GM18909 (cell line): ENCODE measurements around the gene A1CF.

Source experiments
- ATAC-seq: cut with Tn5 transposase; IDR thresholded peaks from one replicate; pipeline ENCODE4 v1.9.1; 2021; ENCODE audit warnings: mild to moderate bottlenecking; ENCODE audit not compliant: unreplicated experiment, poor library complexity

The A1CF gene

DNA sequence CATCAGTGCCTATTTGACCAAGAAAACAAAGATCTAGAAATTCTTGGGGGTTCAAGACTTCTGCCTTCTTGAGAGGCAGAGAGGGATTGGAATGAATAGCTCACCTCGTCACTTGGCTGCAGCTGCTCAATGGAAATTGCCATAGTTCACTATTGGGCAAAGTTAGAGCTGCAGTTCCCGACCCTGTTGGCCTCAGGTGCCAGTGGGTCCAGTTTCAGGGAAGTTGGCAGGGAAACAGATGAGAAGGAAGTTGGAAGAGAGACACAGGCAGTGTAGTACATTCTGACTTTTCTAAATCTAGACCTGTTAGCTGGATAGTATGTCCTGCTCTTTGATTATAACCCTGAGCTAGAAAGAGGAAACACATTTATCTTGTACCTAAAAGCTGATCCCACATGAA lies 19.1 kb downstream of the A1CF start:
- no peak for ATAC-seq

GRCh38 chr10:50862719-50863118 lies 22.7 kb downstream of the A1CF start:
- no peak for ATAC-seq

DNA sequence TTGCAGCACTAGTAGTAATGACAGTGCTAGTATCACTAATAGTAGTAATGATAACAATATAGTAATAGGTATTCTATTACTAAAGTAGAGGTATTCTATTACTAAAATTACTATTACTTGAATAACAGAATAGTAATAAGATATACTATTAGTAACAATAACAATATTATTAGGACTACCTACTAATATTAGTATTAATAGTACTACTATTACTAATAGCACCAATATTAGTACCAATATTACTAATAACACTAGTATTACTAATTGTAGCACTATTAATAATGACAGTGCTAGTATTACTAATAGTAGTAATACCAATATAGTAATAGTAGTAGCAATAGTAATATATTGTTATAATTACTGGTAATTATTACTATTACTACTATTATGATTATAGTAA lies 24.1 kb downstream of the A1CF start:
- no peak for ATAC-seq

GRCh38 chr10:50857579-50857978 lies 27.8 kb downstream of the A1CF start:
- no peak for ATAC-seq

- ATAC-seq, result no peak
Measured at GRCh38 chr10:50855461-50855860, 30.0 kb downstream of the A1CF start.

GRCh38 chr10:50855015-50855414 lies 30.4 kb downstream of the A1CF start:
- ATAC-seq, result no peak

GRCh38 chr10:50853557-50853956 lies 31.9 kb downstream of the A1CF start:
- no peak for ATAC-seq

GRCh38 chr10:50851884-50852671 lies 33.3 kb downstream of the A1CF start:
- no peak for ATAC-seq

DNA sequence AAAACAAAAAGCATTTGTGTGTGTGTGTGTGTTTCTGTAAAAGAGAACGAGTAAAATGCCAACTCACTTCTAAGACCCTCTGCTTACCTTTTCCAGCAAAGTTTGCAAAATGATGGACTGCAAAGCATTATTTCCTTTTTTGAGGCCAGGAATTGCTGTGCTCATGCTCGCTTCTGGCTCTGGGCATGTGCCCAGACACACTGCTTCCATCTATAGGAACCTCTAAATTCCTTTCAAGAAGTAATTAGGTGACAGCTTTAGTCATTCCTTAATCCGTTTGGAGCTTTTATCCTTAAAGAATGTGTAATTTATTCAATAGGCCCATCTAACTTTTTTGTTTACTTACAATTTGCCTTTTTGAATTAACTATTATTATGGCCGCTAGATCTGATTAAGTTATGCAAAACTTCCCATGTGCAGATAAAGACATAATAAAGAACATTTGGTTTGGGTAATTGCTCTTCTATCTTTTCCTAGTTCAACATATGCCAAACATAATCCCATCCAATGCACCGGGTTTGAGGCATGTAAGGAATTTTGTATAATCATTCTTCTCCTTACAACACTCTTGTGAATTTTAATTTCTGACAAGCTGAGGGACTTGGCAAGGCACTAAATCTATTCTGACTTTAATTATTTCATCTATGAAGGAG lies 34.7 kb downstream of the A1CF start:
- ATAC-seq, result no peak

DNA sequence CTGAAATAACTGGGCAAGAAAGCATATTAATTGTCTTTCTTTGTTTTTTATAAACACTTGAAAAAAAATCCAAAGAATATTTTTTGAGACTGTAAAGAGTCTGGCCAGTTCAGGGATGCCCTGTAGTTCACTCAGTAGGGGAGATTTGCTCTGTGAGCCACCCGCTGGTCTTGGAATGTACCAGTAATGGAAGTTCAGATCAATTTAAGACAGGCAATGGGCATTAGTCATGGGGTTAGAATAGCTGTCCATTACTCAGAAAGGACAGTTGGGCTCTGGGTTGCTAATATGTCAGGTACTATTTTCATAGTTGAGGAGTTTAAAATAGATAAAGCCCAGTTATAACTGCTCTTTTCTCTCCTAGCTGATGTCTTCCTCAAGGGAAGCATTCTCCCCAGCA lies 38.7 kb downstream of the A1CF start:
- ATAC-seq, result no peak

DNA sequence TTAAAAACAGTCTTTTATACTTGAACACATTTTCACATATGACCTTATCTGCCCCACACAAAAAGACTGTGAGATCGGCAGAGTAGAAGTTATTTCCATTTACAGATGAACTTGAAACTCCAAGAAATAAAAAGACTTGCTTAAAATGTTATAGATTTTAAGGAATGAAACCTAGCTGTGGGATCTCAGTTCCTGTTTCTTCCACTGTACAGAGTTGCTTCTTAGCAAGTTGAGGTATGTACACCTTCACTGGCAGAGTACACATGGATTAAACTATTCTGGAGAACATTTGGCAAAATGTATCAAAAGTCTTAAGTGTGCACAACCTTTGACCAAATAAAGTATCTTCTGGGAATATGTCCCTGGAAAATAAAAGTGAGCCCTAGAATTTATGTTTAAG lies 48.3 kb downstream of the A1CF start:
- no peak for ATAC-seq

- ATAC-seq, result no peak
Measured at GRCh38 chr10:50832171-50832751, 53.2 kb downstream of the A1CF start.

GRCh38 chr10:50830066-50830465 lies 55.4 kb downstream of the A1CF start:
- ATAC-seq, result no peak

DNA sequence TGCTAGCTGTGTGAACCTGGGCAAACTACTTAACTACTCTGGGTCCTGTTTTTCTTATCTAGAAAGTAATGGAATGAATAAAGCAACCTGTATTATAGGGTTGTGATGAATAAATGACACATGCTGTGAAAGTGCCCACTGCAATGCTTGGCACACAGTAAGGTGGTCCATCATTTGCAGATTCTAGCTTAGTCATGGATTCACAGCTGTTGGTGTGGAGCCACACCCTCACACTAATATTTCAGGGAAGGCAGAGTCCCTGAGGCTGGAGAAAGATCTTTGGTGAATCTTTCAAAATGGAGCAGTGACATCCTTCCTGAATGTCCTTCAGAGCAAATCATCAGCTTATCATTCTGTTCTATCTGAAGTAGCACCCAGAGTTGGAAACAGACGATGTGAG lies 60.6 kb downstream of the A1CF start:
- ATAC-seq, result no peak

DNA sequence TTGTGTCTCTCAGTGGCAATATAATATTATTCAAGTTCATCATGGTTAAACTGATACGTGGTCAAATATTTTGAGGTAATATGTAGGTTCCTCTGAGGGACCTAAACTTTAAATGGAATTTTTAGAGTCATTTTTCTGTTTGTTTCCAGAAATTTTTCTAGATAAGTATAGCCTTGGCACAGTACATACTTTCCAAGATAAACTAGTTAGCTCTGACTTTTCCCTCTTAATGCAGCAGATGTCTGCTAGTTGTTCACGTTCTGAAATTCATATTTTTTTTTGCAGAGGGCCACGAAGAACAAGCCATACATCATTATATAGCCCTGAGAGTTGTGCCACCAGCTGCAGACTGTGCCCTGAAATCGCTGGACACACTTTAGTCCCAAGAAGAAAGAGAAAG lies 61.6 kb downstream of the A1CF start:
- ATAC-seq, result no peak

GRCh38 chr10:50809596-50809995 lies 75.8 kb downstream of the A1CF start:
- no peak for ATAC-seq

GRCh38 chr10:50807851-50808776 lies 77.3 kb downstream of the A1CF start:
- no peak for ATAC-seq

GRCh38 chr10:50805981-50806622 lies 79.3 kb downstream of the A1CF start:
- no peak for ATAC-seq

DNA sequence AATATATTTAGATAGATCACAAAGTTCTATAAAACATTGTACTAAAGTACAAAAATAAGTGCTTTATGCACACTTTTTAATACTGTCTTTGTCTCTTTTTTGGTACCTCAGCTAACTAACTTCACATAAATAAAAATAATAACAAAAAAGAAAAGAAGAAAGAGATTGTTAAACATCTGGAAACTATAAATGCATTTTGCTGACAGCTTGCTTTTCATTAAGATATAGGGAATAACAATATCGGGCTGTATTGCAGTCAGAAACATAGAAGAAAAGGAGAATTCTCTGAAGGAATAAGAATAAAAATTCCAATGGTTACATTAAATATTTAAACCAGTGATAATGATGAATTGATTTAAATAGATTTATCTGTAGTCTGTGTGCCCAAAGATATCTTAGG lies 85.8 kb downstream of the A1CF start:
- ATAC-seq, result no peak

DNA sequence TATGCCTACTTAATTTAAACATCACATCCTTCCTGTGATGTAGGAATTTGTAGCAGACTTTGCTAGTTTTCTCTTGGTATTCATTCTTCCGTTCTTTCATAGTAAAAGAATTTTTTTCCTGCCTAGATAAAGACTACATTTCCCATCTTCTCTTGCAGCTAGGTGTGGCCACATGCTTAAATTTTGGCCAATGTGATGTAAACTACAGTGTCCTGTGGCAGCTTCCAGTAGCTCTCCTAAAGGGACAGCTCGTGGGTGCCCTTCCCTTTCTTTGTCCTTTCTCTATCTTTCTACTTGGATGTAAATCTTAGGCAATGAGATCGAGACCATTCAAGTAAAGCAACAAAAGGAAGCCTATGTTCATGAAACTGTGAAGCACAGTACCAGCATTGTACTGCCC lies 87.1 kb downstream of the A1CF start:
- ATAC-seq, result no peak
